HL-60 (cell line): ENCODE measurements around the gene CHSY1.

Experiments used
- DNase-seq, 2 experiments: peaks; one replicate each; pipeline ENCODE4 v3.0.0-alpha.2; 2010 to 2020; ENCODE audit warnings: low read depth in 1 of 2, low spot score in 1 of 2
- H3K27ac ChIP-seq: fragments of 250-450 bp; sonication (Bioruptor Pico); replicated peaks from 2 replicates; pipeline ENCODE4 v1.5.1; 2020; ENCODE audit warnings: mild to moderate bottlenecking, moderate library complexity
- H3K27me3 ChIP-seq: fragments of 250-450 bp; sonication (Bioruptor Pico); 2 replicates; pipeline ENCODE4 v1.5.1; 2021; ENCODE audit warnings: mild to moderate bottlenecking, moderate library complexity; ENCODE audit not compliant: insufficient read depth, poor library complexity, severe bottlenecking
- H3K4me3 ChIP-seq: replicated peaks from 2 replicates; pipeline ENCODE4 v1.5.1; 2011; ENCODE audit warnings: mild to moderate bottlenecking, control low read depth, low read length; ENCODE audit not compliant: insufficient read depth
- GABPA ChIP-seq: IDR thresholded peaks from 2 replicates; pipeline ENCODE4 v1.6.1; 2012; ENCODE audit warnings: low read depth
- POLR2AphosphoS5 ChIP-seq: IDR thresholded peaks from 2 replicates; pipeline ENCODE4 v1.6.1; 2012; ENCODE audit warnings: low read depth
- SPI1 ChIP-seq: IDR thresholded peaks from 2 replicates; pipeline ENCODE4 v1.6.1; 2012; ENCODE audit warnings: low read depth, mild to moderate bottlenecking, borderline replicate concordance
- TF ChIP-seq, protein P1 (sequence below): IDR thresholded peaks from 2 replicates; pipeline ENCODE4 v1.6.1; 2012; ENCODE audit warnings: low read depth; ENCODE audit not compliant: insufficient replicate concordance
- TF ChIP-seq, protein P2 (sequence below): IDR thresholded peaks from one replicate; pipeline ENCODE4 v1.5.1; 2011; ENCODE audit warnings: low read length, control low read depth, inconsistent platforms; ENCODE audit not compliant: insufficient read depth

The CHSY1 gene

DNA sequence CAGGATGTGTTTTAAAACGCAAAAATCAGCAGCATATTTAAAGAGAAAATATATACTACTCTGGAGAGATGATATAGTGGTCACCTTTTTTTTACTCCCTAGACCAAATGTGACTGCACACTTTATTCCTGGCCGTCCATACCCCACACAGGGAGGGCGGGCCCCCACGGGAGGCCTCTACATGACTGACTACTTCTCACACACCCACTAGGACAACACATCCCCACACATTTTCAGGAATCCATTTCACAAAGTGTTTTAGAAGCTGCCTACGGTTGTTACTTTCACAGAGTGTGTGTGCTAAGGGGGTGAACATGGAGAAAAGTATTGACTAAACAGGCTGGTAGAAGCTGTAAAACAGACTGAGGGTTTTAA lies 67.9 kb downstream of the CHSY1 start:
- Histone ChIP-seq H3K4me3 (no peak overlapping the region), H3K27ac (no peak overlapping the region), H3K27me3 (no peaks in the 10 kb centered on the region)
- no peak for DNase-seq
- no peak for TF ChIP-seq GABPA
- no peak for TF ChIP-seq POLR2AphosphoS5
- TF ChIP-seq, protein P1, sequence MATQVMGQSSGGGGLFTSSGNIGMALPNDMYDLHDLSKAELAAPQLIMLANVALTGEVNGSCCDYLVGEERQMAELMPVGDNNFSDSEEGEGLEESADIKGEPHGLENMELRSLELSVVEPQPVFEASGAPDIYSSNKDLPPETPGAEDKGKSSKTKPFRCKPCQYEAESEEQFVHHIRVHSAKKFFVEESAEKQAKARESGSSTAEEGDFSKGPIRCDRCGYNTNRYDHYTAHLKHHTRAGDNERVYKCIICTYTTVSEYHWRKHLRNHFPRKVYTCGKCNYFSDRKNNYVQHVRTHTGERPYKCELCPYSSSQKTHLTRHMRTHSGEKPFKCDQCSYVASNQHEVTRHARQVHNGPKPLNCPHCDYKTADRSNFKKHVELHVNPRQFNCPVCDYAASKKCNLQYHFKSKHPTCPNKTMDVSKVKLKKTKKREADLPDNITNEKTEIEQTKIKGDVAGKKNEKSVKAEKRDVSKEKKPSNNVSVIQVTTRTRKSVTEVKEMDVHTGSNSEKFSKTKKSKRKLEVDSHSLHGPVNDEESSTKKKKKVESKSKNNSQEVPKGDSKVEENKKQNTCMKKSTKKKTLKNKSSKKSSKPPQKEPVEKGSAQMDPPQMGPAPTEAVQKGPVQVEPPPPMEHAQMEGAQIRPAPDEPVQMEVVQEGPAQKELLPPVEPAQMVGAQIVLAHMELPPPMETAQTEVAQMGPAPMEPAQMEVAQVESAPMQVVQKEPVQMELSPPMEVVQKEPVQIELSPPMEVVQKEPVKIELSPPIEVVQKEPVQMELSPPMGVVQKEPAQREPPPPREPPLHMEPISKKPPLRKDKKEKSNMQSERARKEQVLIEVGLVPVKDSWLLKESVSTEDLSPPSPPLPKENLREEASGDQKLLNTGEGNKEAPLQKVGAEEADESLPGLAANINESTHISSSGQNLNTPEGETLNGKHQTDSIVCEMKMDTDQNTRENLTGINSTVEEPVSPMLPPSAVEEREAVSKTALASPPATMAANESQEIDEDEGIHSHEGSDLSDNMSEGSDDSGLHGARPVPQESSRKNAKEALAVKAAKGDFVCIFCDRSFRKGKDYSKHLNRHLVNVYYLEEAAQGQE, result no peak
- TF ChIP-seq, protein P2, sequence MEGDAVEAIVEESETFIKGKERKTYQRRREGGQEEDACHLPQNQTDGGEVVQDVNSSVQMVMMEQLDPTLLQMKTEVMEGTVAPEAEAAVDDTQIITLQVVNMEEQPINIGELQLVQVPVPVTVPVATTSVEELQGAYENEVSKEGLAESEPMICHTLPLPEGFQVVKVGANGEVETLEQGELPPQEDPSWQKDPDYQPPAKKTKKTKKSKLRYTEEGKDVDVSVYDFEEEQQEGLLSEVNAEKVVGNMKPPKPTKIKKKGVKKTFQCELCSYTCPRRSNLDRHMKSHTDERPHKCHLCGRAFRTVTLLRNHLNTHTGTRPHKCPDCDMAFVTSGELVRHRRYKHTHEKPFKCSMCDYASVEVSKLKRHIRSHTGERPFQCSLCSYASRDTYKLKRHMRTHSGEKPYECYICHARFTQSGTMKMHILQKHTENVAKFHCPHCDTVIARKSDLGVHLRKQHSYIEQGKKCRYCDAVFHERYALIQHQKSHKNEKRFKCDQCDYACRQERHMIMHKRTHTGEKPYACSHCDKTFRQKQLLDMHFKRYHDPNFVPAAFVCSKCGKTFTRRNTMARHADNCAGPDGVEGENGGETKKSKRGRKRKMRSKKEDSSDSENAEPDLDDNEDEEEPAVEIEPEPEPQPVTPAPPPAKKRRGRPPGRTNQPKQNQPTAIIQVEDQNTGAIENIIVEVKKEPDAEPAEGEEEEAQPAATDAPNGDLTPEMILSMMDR, result no peak
- TF ChIP-seq SPI1, result no peak

DNA sequence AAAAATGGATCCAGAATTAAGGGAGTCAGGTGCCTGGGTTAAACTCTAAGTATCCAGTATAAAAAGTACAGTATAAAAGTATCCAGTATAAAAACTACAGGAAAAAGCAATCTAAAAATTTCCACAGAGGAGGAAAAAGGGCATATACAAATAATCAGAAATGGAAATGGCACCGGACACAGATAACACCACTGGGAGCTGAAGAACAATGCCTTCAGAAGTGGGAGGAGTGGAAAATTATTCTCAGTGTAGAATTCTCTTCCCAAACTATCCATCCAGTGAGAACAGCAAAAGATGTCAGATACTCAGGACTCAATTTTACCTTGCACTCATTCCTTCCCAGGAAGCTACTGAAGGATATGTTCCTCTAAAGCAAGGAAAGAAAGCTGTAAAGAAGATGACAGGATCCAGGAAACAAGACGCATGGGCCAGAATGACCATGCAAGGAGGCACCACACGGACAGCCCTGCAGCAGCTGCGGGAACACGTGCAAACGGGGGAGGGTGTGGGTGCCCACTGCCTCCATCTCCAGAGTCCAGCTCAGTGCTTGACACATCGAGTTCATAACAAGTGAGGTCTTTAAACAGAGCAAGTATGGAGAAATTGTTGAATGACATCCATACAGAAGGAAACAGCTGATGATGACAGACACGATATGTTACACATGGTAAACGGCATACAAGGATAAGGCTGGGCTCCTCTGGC lies 68.5 kb downstream of the CHSY1 start:
- no peaks in the 10 kb centered on the region for H3K27me3 ChIP-seq
- no peak for DNase-seq
- no peak overlapping the region for H3K4me3 ChIP-seq
- no peak for TF ChIP-seq SPI1
- TF ChIP-seq, protein P1, result no peak
- no peak for TF ChIP-seq POLR2AphosphoS5
- no peak for TF ChIP-seq GABPA
- TF ChIP-seq, protein P2, result no peak
- H3K27ac ChIP-seq, result no peak overlapping the region

DNA sequence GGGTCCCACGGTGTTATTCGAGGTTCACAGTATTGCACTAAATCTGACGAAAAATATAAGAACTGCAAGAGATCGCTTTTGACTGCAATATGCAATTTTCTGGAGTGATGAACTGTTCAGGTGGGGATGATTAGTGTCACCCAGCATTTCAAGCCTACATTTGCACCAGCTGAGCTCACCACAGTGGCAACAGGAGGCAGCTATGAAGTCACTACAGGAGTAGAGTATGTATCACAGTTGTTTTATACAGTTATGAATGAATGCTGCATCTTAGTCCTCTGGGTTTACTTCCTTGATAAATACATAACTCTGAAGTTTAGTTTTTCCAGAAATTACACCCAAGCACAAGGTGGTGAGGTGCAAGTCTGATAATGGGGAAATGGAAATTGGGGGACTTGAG lies 69.6 kb downstream of the CHSY1 start:
- no peaks in the 10 kb centered on the region for H3K27me3 ChIP-seq
- H3K4me3 ChIP-seq, result no peak overlapping the region
- no peak for DNase-seq
- TF ChIP-seq, protein P2, result no peak
- TF ChIP-seq SPI1 (no peak), GABPA (no peak), POLR2AphosphoS5 (no peak)
- TF ChIP-seq, protein P1, result no peak
- no peak overlapping the region for H3K27ac ChIP-seq
